DMS79 treated with DMSO at 0.1 percent for 48 hours (cell line): ENCODE results near the gene TIGD3.
A peak's percentile ranks its signal among the peaks of the same experiment; 100 is the strongest.

ENCODE experiments used
- DNase-seq: peaks from one replicate; lab custom pipeline; 2025; lab: John Stamatoyannopoulos, UW

The TIGD3 gene

GRCh38 chr11:65354265-65355012 is at the start of gene TIGD3:
TSS of gene TIGD3 (plus strand) at chr11:65354751. CDS start at chr11:65355809, 1,058 bp downstream.
- DNase-seq, result peak; percentile 95

DNA sequence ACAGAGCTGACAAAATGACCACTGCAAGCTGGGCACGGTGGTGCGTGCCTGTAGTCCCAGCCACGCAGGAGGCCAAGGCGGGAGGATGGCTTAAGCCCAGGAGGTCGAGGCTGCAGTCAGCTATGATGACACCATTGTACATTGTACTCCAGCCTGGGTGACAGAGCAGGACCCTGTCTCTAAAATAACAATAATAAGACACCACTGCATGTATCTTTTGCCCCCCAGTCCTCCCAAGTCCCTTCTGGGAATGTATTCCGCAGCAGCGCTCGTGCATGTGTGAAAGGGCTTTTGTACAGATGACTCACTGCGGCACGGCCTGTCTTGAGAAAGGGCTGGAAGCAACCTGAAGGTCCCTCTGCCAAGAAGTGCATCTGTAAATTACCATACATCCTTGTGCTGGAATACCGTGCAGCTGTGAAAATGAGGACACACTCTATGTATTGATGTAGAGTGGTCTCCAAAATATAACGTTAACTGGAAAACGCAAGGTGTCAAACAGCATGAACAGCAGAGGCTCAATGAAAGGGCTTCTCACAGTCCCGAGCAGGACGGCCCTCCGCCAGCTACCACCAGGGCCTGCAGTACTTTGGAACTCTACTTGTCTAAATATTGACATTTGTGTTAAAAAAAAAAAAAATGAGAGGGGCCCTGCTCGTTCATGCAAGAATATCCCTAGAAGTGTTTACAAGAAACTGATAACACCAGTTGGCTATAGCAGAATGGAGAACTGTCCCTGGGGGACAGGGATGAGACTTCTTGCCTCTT is 48.9 kb upstream of the TIGD3 start:
- no peak for DNase-seq

- DNase-seq, result no peak
These were observed 47.0 kb upstream of the TIGD3 start for GRCh38 chr11:65307298-65308229.

- peak; percentile 46 for DNase-seq
These were observed 46.2 kb upstream of the TIGD3 start for GRCh38 chr11:65308281-65308891.

DNA sequence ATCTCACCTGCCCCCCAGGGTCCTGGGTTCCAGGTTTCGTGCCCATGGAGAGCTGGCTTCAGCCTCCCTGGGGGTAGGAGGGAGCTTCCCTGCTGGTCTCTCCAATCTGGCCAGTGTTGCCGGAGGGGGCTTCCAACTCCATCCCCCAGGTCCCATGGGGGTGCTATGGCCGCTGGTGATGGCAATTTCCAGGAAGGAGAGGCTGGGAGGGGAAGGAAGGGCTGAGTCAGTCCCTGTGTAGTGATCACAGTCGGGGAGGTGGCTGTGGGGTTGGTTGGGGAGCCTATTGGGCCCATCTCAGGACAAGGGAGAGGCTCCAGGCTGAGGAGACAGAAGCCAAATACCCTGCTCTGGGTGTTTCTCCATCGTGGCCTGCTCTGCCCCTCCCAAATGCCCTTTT is 45.5 kb upstream of the TIGD3 start:
- no peak for DNase-seq

DNA sequence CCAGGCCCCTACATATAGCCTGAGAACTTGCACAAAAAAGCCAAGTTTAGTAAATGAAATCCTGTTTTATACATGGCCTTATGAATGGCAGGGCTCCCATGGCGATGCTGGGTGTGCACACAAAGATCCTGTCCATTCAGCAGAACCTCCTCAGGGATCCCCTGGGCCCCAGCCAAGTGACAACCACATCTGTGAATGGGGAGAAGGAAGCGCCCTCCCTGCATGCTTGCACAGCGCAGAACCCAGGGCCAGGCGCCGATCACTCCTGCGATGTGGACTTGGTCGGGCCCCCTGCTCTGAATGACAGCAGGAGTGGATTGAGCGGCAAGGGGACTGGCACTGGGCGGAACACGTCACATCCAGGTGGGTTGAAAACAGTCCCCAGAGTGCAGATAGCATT is 44.3 kb upstream of the TIGD3 start:
- DNase-seq, result peak; percentile 17

DNA sequence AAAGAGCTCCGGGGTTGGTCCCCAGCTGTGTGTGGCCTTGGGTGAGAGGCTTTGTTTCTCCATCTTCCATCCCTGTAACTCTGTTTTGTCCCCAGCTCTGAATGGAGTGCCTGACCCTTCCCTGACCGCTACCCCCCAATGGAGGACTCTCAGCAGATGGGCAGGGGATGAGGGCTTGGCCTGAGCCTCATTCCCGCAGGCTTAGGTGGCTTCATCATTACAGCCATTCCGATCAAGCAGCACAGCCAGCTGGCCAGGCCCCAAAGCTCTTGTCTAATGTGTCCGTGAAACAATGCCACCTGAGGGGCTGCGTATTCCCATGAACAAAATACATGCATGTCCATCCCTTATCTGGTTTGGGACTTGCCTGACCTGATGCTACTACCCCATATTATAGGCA is 43.8 kb upstream of the TIGD3 start:
- no peak for DNase-seq

GRCh38 chr11:65311170-65311678 is 43.3 kb upstream of the TIGD3 start:
- no peak for DNase-seq

- peak; percentile 60 for DNase-seq
These were observed 39.9 kb upstream of the TIGD3 start, which contains the start of gene CDC42EP2 for GRCh38 chr11:65314501-65315203. TSS of gene CDC42EP2 (plus strand) at chr11:65314866. CDS start at chr11:65320899, 6,033 bp downstream.

DNA sequence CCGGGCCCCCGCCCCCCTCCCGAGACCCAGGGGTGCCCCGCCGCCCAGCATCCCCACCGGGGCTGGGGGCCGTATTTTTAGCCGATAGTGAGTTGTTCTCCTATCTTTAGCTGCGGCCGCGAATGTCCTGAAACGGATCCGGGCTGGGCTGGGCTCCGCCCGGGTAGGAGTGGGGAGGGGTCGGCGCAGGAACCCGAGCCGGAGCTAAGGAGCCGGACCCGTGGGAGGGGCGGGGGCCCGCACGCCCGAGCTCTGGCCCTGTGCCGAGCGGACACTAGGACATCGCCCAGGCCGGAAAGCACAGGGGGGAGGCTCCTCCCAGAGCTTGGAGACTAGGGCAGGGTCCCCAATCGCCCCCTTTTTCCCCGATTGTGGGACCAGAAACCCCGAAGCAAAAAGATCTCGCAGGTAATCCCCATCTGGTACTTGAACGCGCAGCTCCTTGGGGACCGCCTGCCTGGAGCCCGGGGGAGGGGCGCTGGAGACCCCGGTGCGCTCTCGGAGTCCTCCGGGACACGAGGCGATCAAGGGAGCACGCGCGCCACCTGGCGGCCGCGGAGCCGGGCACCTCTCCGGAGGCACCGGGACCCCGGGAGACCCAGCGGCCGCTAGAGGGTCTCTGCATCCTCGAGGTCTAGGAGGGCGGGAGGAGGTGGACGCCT is 39.2 kb upstream of the TIGD3 start:
- DNase-seq, result peak; percentile 76

GRCh38 chr11:65315866-65316226 is 38.7 kb upstream of the TIGD3 start:
- DNase-seq, result no peak

DNA sequence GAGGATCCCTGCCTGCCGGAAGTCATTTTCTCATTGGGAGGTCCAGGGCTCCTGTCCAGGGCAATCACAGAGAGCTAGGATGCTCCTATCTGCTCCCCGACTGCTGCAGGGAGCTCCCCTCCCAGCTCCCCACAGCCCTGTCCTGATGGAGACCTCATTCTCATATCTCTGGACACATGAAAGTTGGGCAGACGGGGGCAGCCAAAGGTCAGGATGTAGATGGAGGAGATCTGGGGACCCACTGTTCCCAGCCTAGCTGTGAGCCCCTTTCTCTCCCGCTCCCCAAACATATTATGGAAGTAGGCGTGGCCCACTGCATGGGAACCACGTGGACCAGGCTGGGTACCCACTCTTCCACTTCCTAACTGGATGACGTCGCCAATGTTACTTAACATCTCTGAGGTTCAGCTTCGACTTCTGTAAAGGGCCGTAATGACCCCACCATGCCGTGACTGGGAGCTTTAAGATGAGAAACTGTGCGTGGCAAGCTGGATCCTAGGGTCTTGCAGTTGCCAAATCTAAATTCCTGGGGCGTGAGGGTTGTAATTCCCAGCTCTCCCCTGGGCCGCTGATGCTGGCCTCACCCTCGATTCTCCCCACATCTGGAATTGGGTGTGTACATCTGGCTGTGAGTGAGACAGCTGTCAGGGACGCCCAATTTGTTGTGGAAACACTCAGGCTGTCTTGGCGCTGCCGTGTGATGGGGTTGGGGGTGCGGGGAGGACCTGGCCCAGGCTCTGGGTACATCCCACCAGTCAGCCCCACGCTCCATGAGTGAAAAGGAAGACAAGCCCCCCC is 38.1 kb upstream of the TIGD3 start:
- no peak for DNase-seq

DNA sequence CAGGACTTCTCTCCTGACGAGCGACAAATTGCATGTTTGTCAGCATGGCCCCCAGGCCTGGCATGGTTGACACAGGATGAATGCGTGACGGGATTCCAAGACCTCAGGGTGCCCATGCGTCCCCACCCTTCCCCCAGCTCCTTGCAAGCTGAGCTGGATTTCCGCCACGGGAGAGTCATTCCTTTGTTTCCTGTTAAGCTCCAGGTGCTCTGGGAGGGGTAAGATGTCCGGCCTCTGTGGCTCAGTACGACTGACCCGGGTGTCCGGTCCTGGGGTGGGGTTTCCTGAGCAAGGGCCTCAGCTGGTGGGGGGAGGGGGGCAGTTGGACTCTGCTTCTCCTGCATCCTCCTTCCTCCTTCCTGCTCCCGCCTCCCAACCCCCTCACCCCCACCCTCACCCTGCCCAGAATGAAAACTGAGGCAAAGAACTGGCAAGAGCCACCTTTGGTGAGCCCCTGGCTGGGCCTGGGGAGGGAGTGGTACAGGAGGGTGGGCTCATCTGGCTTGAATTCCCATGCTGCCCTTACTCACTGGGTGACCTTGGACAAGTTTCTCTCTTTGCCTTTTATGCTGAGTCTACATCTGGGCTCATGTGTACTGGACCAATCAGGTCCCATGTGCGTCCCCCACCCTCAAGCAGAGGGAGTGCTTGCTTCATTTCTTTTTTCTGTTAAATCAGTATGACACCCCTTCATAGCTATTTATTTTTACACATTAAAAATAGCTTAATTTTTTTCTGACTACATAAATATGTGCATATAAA is 37.3 kb upstream of the TIGD3 start:
- DNase-seq, result peak; percentile 32

- no peak for DNase-seq
These were observed 34.0 kb upstream of the TIGD3 start for GRCh38 chr11:65320386-65321075.

GRCh38 chr11:65321076-65321475 is 33.5 kb upstream of the TIGD3 start:
- DNase-seq, result no peak

GRCh38 chr11:65321828-65322485 is 32.6 kb upstream of the TIGD3 start:
- DNase-seq, result no peak

- DNase-seq, result no peak
These were observed 30.7 kb upstream of the TIGD3 start for GRCh38 chr11:65323813-65324212.

- no peak for DNase-seq
These were observed 29.1 kb upstream of the TIGD3 start for GRCh38 chr11:65325435-65325834.
